IMR-90 (cell line): ENCODE results near the gene EIF5A. TPM values are rescaled to one million over a fixed set of nuclear protein-coding genes. Genes with fewer than 3 reads are reported as not detected.

Experiments used
- ATAC-seq: fragments of 200-7000 bp; cut with Tn5 transposase; 2 replicates; pipeline ENCODE4 v1.9.1; 2020; ENCODE audit warnings: low read depth, mild to moderate bottlenecking, moderate library complexity
- BruUV-seq: library from RNA; stranded (reverse); fragments of 400-500 nt; replicated peaks from 2 replicates; lab custom pipeline; 2021; lab: Mats Ljungman, UMichigan
- CTCF ChIA-PET: fragments of 300-600 bp; formaldehyde crosslinking; extraction: SDS; loops from one replicate; lab custom pipeline; 2021; ENCODE audit warnings: antibody characterized with exemption; lab: Yijun Ruan, JAX
- POLR2A ChIA-PET: fragments of 300-600 bp; sonication (Branson Sonifier 250); formaldehyde crosslinking; loops from one replicate; lab custom pipeline; 2022; ENCODE audit warnings: antibody characterized with exemption; ENCODE audit not compliant: unreplicated experiment; lab: Charles Lee
- DNase-seq: peaks from one replicate; pipeline ENCODE4 v3.0.0; 2013
- H2AFZ ChIP-seq: replicated peaks from 2 replicates; pipeline ENCODE3; 2013; ENCODE audit warnings: low read length, mild to moderate bottlenecking; ENCODE audit not compliant: poor library complexity
- H2AK5ac ChIP-seq: 2 replicates; pipeline ENCODE4 v1.6.1; 2013; ENCODE audit warnings: low read depth, low read length, inconsistent platforms
- H2AK9ac ChIP-seq: replicated peaks from 2 replicates; pipeline ENCODE3; 2013; ENCODE audit warnings: mild to moderate bottlenecking, low read depth, low read length, moderate library complexity; ENCODE audit not compliant: poor library complexity
- H2BK120ac ChIP-seq: 2 replicates; pipeline ENCODE4 v1.6.1; 2013; ENCODE audit warnings: low read depth, low read length, inconsistent platforms
- H2BK15ac ChIP-seq: 3 replicates; pipeline ENCODE4 v1.6.1; 2013; ENCODE audit warnings: low read depth, low read length, inconsistent platforms
- H2BK20ac ChIP-seq: 2 replicates; pipeline ENCODE4 v1.6.1; 2013; ENCODE audit warnings: low read depth, mild to moderate bottlenecking, inconsistent platforms, low read length, moderate library complexity
- H2BK5ac ChIP-seq: 2 replicates; pipeline ENCODE4 v1.6.1; 2013; ENCODE audit warnings: mild to moderate bottlenecking, low read depth, low read length, inconsistent platforms; ENCODE audit not compliant: poor library complexity, severe bottlenecking
- H3K14ac ChIP-seq: replicated peaks from 2 replicates; pipeline ENCODE4 v1.6.1; 2013; ENCODE audit warnings: low read depth, low read length, inconsistent platforms
- H3K18ac ChIP-seq: 2 replicates; pipeline ENCODE4 v1.6.1; 2013; ENCODE audit warnings: low read depth, low read length, control low read depth
- H3K23ac ChIP-seq: 2 replicates; pipeline ENCODE4 v1.6.1; 2013; ENCODE audit warnings: low read depth, low read length, inconsistent platforms
- H3K27ac ChIP-seq: 2 replicates; pipeline ENCODE4 v1.5.1; 2013; ENCODE audit warnings: mild to moderate bottlenecking, control low read depth, low read length; ENCODE audit not compliant: insufficient read depth
- H3K27me3 ChIP-seq: 2 replicates; pipeline ENCODE4 v1.6.1; 2013; ENCODE audit warnings: low read length; ENCODE audit not compliant: control insufficient read depth, insufficient read depth
- H3K36me3 ChIP-seq: 2 replicates; pipeline ENCODE4 v1.6.1; 2013; ENCODE audit warnings: low read length, mixed read lengths; ENCODE audit not compliant: control insufficient read depth, insufficient read depth
- H3K4ac ChIP-seq: 2 replicates; pipeline ENCODE4 v1.6.1; 2013; ENCODE audit warnings: low read depth, low read length, inconsistent platforms
- H3K4me1 ChIP-seq: 2 replicates; pipeline ENCODE4 v1.6.1; 2013; ENCODE audit warnings: low read length, mixed read lengths; ENCODE audit not compliant: control insufficient read depth, insufficient read depth
- H3K4me2 ChIP-seq: 2 replicates; pipeline ENCODE4 v1.6.1; 2013; ENCODE audit warnings: low read depth, mild to moderate bottlenecking, control low read depth, low read length, moderate library complexity
- H3K4me3 ChIP-seq: 2 replicates; pipeline ENCODE4 v1.5.1; 2013; ENCODE audit warnings: low read depth, mild to moderate bottlenecking, control low read depth, low read length, moderate library complexity; ENCODE audit not compliant: insufficient read depth
- H3K56ac ChIP-seq: 2 replicates; pipeline ENCODE4 v1.6.1; 2013; ENCODE audit warnings: low read length, inconsistent platforms; ENCODE audit not compliant: insufficient read depth; ENCODE audit errors: extremely low read depth
- H3K79me1 ChIP-seq, 2 experiments: 2 replicates each; pipeline ENCODE4 v1.6.1; 2013; ENCODE audit warnings: low read length in 2 of 2, inconsistent platforms in 1 of 2, low read depth in 1 of 2
- H3K9ac ChIP-seq: 2 replicates; pipeline ENCODE4 v1.6.1; 2013; ENCODE audit warnings: low read depth, low read length, control low read depth
- H3K9me1 ChIP-seq: 2 replicates; pipeline ENCODE4 v1.6.1; 2013; ENCODE audit warnings: low read length, inconsistent platforms; ENCODE audit not compliant: insufficient read depth
- H3K9me3 ChIP-seq: 2 replicates; pipeline ENCODE4 v1.6.1; 2013; ENCODE audit warnings: low read length; ENCODE audit not compliant: control insufficient read depth, insufficient read depth
- H4K20me1 ChIP-seq: 2 replicates; pipeline ENCODE4 v1.6.1; 2013; ENCODE audit warnings: low read length, inconsistent platforms; ENCODE audit not compliant: insufficient read depth
- H4K5ac ChIP-seq: 2 replicates; pipeline ENCODE4 v1.6.1; 2013; ENCODE audit warnings: mild to moderate bottlenecking, low read depth, low read length, control low read depth
- H4K8ac ChIP-seq, 2 experiments: 2 replicates each; pipeline ENCODE4 v1.6.1; 2013; ENCODE audit warnings: low read depth in 2 of 2, low read length in 2 of 2, control low read depth in 1 of 2, inconsistent platforms in 1 of 2
- H4K91ac ChIP-seq: 2 replicates; pipeline ENCODE4 v1.6.1; 2013; ENCODE audit warnings: low read depth, low read length, inconsistent platforms; ENCODE audit not compliant: insufficient read depth
- BHLHE40 ChIP-seq: fragments of 150-350 bp; IDR thresholded peaks from 2 replicates; pipeline ENCODE4 v1.6.1; 2016; ENCODE audit warnings: mild to moderate bottlenecking, low read depth, low read length
- CEBPB ChIP-seq: IDR thresholded peaks from 2 replicates; pipeline ENCODE4 v1.6.1; 2012; ENCODE audit warnings: low read depth, low read length, improper control_type of control experiment
- CHD1 ChIP-seq: IDR thresholded peaks from 2 replicates; pipeline ENCODE4 v1.6.1; 2012; ENCODE audit warnings: low read depth, low read length, improper control_type of control experiment
- CTCF ChIP-seq: conservative IDR thresholded peaks from 2 replicates; pipeline ENCODE4 v1.5.1; 2012; ENCODE audit warnings: mild to moderate bottlenecking, low read depth, low read length, improper control_type of control experiment
- ELK1 ChIP-seq: fragments of 150-350 bp; IDR thresholded peaks from 2 replicates; pipeline ENCODE4 v1.6.1; 2016; ENCODE audit warnings: low read depth, mild to moderate bottlenecking, low read length, moderate library complexity, borderline replicate concordance
- FOS ChIP-seq: fragments of 150-350 bp; IDR thresholded peaks from 2 replicates; pipeline ENCODE4 v1.6.1; 2016; ENCODE audit warnings: low read depth, low read length
- MAFK ChIP-seq: IDR thresholded peaks from 2 replicates; pipeline ENCODE4 v1.6.1; 2012; ENCODE audit warnings: low read depth, low read length, improper control_type of control experiment
- MAZ ChIP-seq: IDR thresholded peaks from 2 replicates; pipeline ENCODE4 v1.6.1; 2012; ENCODE audit warnings: low read depth, mild to moderate bottlenecking, low read length, improper control_type of control experiment, moderate library complexity, borderline replicate concordance
- MXI1 ChIP-seq: IDR thresholded peaks from 2 replicates; pipeline ENCODE4 v1.6.1; 2012; ENCODE audit warnings: low read depth, mild to moderate bottlenecking, low read length, moderate library complexity, borderline replicate concordance
- NFE2L2 ChIP-seq: fragments of 150-350 bp; IDR thresholded peaks from 2 replicates; pipeline ENCODE4 v1.6.1; 2016; ENCODE audit warnings: low read depth, mild to moderate bottlenecking, low read length
- POLR2A ChIP-seq: IDR thresholded peaks from 2 replicates; pipeline ENCODE4 v1.6.1; 2012; ENCODE audit warnings: mild to moderate bottlenecking, low read depth, low read length
- RAD21 ChIP-seq: IDR thresholded peaks from 2 replicates; pipeline ENCODE4 v1.6.1; 2012; ENCODE audit warnings: low read length, improper control_type of control experiment
- RCOR1 ChIP-seq: IDR thresholded peaks from 2 replicates; pipeline ENCODE4 v1.6.1; 2012; ENCODE audit warnings: mild to moderate bottlenecking, low read length, improper control_type of control experiment; ENCODE audit not compliant: insufficient replicate concordance
- RFX5 ChIP-seq: IDR thresholded peaks from 2 replicates; pipeline ENCODE4 v1.8.0; 2012; ENCODE audit warnings: low read depth, mild to moderate bottlenecking, low read length, moderate library complexity
- SMC3 ChIP-seq: fragments of 150-350 bp; IDR thresholded peaks from 2 replicates; pipeline ENCODE4 v1.6.1; 2016; ENCODE audit warnings: low read depth, mild to moderate bottlenecking, antibody characterized with exemption, low read length, moderate library complexity
- WGBS, 2 experiments: methylation state at CpG; one replicate each; pipeline versions ENCODE4 v1.1.5 to v1.1.7; 2013; ENCODE audit warnings: missing lambda C conversion rate in 2 of 2; ENCODE audit not compliant: insufficient read length in 1 of 2; ENCODE audit errors: extremely low coverage in 2 of 2; 5-methylcytosine and 5-hydroxymethylcytosine counted together
- dilution Hi-C: fragments of 300-500 bp; cut with HindIII; formaldehyde crosslinking; loops from one replicate; pipeline ENCODE4 v1.14.3; 2018; ENCODE audit warnings: low sequenced_read_pairs; ENCODE audit not compliant: unreplicated experiment
- in situ Hi-C: fragments of 300-500 bp; cut with MboI; formaldehyde crosslinking; loops from 3 replicates; pipeline ENCODE4 v1.14.3; 2019; ENCODE audit warnings: low sequenced_read_pairs, inconsistent platforms, mixed read lengths
- intact Hi-C: fragments of 100-400 bp; cut with micrococcal nuclease; formaldehyde crosslinking; loops from 2 replicates; pipeline ENCODE4 v1.10.0; 2022
- polyA plus RNA-seq, 3 experiments: library from polyadenylated mRNA; depleted of rRNA; stranded (reverse); fragments of >200 nt; gene quantifications; 2 replicates each; pipeline ENCODE4 v1.2.3, GENCODE V29; 2012; ENCODE audit warnings: low replicate concordance in 1 of 3
- total RNA-seq: library from RNA; depleted of rRNA; stranded (reverse); fragments of >200 nt; gene quantifications from 2 replicates; pipeline ENCODE4 v1.2.3, GENCODE V29; 2012
- TF ChIP-seq, protein P1 (sequence below): fragments of 150-350 bp; IDR thresholded peaks from 2 replicates; pipeline ENCODE4 v1.6.1; 2017; ENCODE audit warnings: mild to moderate bottlenecking, antibody characterized with exemption, low read length, low read depth

The EIF5A gene
- total and polyA plus RNA-seq, 2 of the 4 experiments (the other 2 are of a cell fraction), result 782 to 883 TPM

DNA sequence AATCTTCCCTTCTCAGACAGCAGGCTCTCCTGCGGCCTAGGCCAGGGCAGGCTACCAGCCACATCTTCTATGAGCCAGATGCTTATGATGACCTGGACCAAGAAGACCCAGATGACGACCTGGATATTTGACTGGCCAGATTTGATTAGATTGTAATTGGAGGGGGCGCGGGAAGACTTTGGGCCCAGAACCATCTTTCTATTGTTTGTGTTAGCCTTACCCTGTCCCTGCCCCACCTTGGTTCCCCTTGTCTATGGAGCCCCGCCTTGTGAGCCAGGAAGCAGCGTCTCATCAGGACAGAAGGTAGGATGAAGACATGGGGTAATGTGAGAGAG lies 47.9 kb upstream of the EIF5A start:
- intact Hi-C loops, result no loop called here
- H3K27me3 ChIP-seq, result peaks cover 13% of the 10 kb centered on the region; the same call in 1 of the 2 replicates
- H4K20me1 ChIP-seq, result no peaks in the 10 kb centered on the region
- POLR2A ChIA-PET, result no interaction called here
- H3K36me3 ChIP-seq, result peaks cover 29% of the 10 kb centered on the region
- H3K4me2 ChIP-seq, result no peak overlapping the region
- WGBS, 2 experiments, result no CpG with 5 or more reads among the region's 6 CpGs
- H3K56ac ChIP-seq, result no peak overlapping the region
- no peak overlapping the region for H3K27ac ChIP-seq
- no peak overlapping the region for H2BK20ac ChIP-seq
- no peak overlapping the region for H2AK9ac ChIP-seq
- H3K9me3 ChIP-seq, result no peaks in the 10 kb centered on the region
- in situ Hi-C loops, result no loop called here
- no peak overlapping the region for H2BK5ac ChIP-seq
- no peak overlapping the region for H3K23ac ChIP-seq
- H2BK15ac ChIP-seq, result no peak overlapping the region
- no peak overlapping the region for H4K5ac ChIP-seq
- no peak for ATAC-seq
- H2AK5ac ChIP-seq, result no peak overlapping the region
- no peak for TF ChIP-seq SMC3
- no peak for TF ChIP-seq CEBPB
- no peak for TF ChIP-seq POLR2A
- TF ChIP-seq RCOR1, result no peak
- TF ChIP-seq MXI1, result no peak
- no peak for TF ChIP-seq CTCF
- no peak for TF ChIP-seq RAD21
- no peak for TF ChIP-seq NFE2L2
- no peak for TF ChIP-seq CHD1
- no peak for TF ChIP-seq BHLHE40
- TF ChIP-seq ELK1, result no peak
- TF ChIP-seq RFX5, result no peak
- no peak for TF ChIP-seq FOS
- TF ChIP-seq MAZ, result no peak
- no peak for TF ChIP-seq MAFK
- TF ChIP-seq, protein P1, sequence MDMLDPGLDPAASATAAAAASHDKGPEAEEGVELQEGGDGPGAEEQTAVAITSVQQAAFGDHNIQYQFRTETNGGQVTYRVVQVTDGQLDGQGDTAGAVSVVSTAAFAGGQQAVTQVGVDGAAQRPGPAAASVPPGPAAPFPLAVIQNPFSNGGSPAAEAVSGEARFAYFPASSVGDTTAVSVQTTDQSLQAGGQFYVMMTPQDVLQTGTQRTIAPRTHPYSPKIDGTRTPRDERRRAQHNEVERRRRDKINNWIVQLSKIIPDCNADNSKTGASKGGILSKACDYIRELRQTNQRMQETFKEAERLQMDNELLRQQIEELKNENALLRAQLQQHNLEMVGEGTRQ, result no peak
- H2AFZ ChIP-seq, result no peak overlapping the region
- CTCF ChIA-PET, result no interaction called here
- no TSS peak for BruUV-seq
- no peak for DNase-seq
- no peak overlapping the region for H3K4ac ChIP-seq
- H3K4me3 ChIP-seq, result no peak overlapping the region
- peaks cover under 1 to 7% of the 10 kb centered on the region in 2 experiments; a peak in 2 of 4 replicates for H3K79me1 ChIP-seq
- peaks cover 10% of the 10 kb centered on the region for H3K9me1 ChIP-seq
- H3K14ac ChIP-seq, result no peak overlapping the region
- H3K18ac ChIP-seq, result no peak overlapping the region
- H3K9ac ChIP-seq, result no peak overlapping the region
- H4K8ac ChIP-seq, result no peak overlapping the region
- H2BK120ac ChIP-seq, result no peak overlapping the region
- dilution Hi-C loops, result no loop called here
- no peak overlapping the region for H4K91ac ChIP-seq
- peaks cover 8% of the 10 kb centered on the region for H3K4me1 ChIP-seq
